IMR-90 (cell line): ENCODE data around the gene HS6ST3. TPM values are rescaled to one million over a fixed set of nuclear protein-coding genes. Genes with fewer than 3 reads are reported as not detected.

ENCODE experiments used
- ATAC-seq: fragments of 200-7000 bp; cut with Tn5 transposase; 2 replicates; pipeline ENCODE4 v1.9.1; 2020; ENCODE audit warnings: low read depth, mild to moderate bottlenecking, moderate library complexity
- BruUV-seq: library from RNA; stranded (reverse); fragments of 400-500 nt; replicated peaks from 2 replicates; lab custom pipeline; 2021; lab: Mats Ljungman, UMichigan
- CTCF ChIA-PET: fragments of 300-600 bp; formaldehyde crosslinking; extraction: SDS; loops from one replicate; lab custom pipeline; 2021; ENCODE audit warnings: antibody characterized with exemption; lab: Yijun Ruan, JAX
- POLR2A ChIA-PET: fragments of 300-600 bp; sonication (Branson Sonifier 250); formaldehyde crosslinking; loops from one replicate; lab custom pipeline; 2022; ENCODE audit warnings: antibody characterized with exemption; ENCODE audit not compliant: unreplicated experiment; lab: Charles Lee
- DNase-seq: peaks from one replicate; pipeline ENCODE4 v3.0.0; 2013
- H2AFZ ChIP-seq: replicated peaks from 2 replicates; pipeline ENCODE3; 2013; ENCODE audit warnings: low read length, mild to moderate bottlenecking; ENCODE audit not compliant: poor library complexity
- H2AK5ac ChIP-seq: 2 replicates; pipeline ENCODE4 v1.6.1; 2013; ENCODE audit warnings: low read depth, low read length, inconsistent platforms
- H2AK9ac ChIP-seq: replicated peaks from 2 replicates; pipeline ENCODE3; 2013; ENCODE audit warnings: mild to moderate bottlenecking, low read depth, low read length, moderate library complexity; ENCODE audit not compliant: poor library complexity
- H2BK120ac ChIP-seq: 2 replicates; pipeline ENCODE4 v1.6.1; 2013; ENCODE audit warnings: low read depth, low read length, inconsistent platforms
- H2BK15ac ChIP-seq: 3 replicates; pipeline ENCODE4 v1.6.1; 2013; ENCODE audit warnings: low read depth, low read length, inconsistent platforms
- H2BK20ac ChIP-seq: 2 replicates; pipeline ENCODE4 v1.6.1; 2013; ENCODE audit warnings: low read depth, mild to moderate bottlenecking, inconsistent platforms, low read length, moderate library complexity
- H2BK5ac ChIP-seq: 2 replicates; pipeline ENCODE4 v1.6.1; 2013; ENCODE audit warnings: mild to moderate bottlenecking, low read depth, low read length, inconsistent platforms; ENCODE audit not compliant: poor library complexity, severe bottlenecking
- H3K14ac ChIP-seq: replicated peaks from 2 replicates; pipeline ENCODE4 v1.6.1; 2013; ENCODE audit warnings: low read depth, low read length, inconsistent platforms
- H3K18ac ChIP-seq: 2 replicates; pipeline ENCODE4 v1.6.1; 2013; ENCODE audit warnings: low read depth, low read length, control low read depth
- H3K23ac ChIP-seq: 2 replicates; pipeline ENCODE4 v1.6.1; 2013; ENCODE audit warnings: low read depth, low read length, inconsistent platforms
- H3K27ac ChIP-seq: 2 replicates; pipeline ENCODE4 v1.5.1; 2013; ENCODE audit warnings: mild to moderate bottlenecking, control low read depth, low read length; ENCODE audit not compliant: insufficient read depth
- H3K27me3 ChIP-seq: 2 replicates; pipeline ENCODE4 v1.6.1; 2013; ENCODE audit warnings: low read length; ENCODE audit not compliant: control insufficient read depth, insufficient read depth
- H3K36me3 ChIP-seq: 2 replicates; pipeline ENCODE4 v1.6.1; 2013; ENCODE audit warnings: low read length, mixed read lengths; ENCODE audit not compliant: control insufficient read depth, insufficient read depth
- H3K4ac ChIP-seq: 2 replicates; pipeline ENCODE4 v1.6.1; 2013; ENCODE audit warnings: low read depth, low read length, inconsistent platforms
- H3K4me1 ChIP-seq: 2 replicates; pipeline ENCODE4 v1.6.1; 2013; ENCODE audit warnings: low read length, mixed read lengths; ENCODE audit not compliant: control insufficient read depth, insufficient read depth
- H3K4me2 ChIP-seq: 2 replicates; pipeline ENCODE4 v1.6.1; 2013; ENCODE audit warnings: low read depth, mild to moderate bottlenecking, control low read depth, low read length, moderate library complexity
- H3K4me3 ChIP-seq: 2 replicates; pipeline ENCODE4 v1.5.1; 2013; ENCODE audit warnings: low read depth, mild to moderate bottlenecking, control low read depth, low read length, moderate library complexity; ENCODE audit not compliant: insufficient read depth
- H3K56ac ChIP-seq: 2 replicates; pipeline ENCODE4 v1.6.1; 2013; ENCODE audit warnings: low read length, inconsistent platforms; ENCODE audit not compliant: insufficient read depth; ENCODE audit errors: extremely low read depth
- H3K79me1 ChIP-seq, 2 experiments: 2 replicates each; pipeline ENCODE4 v1.6.1; 2013; ENCODE audit warnings: low read length in 2 of 2, inconsistent platforms in 1 of 2, low read depth in 1 of 2
- H3K9ac ChIP-seq: 2 replicates; pipeline ENCODE4 v1.6.1; 2013; ENCODE audit warnings: low read depth, low read length, control low read depth
- H3K9me1 ChIP-seq: 2 replicates; pipeline ENCODE4 v1.6.1; 2013; ENCODE audit warnings: low read length, inconsistent platforms; ENCODE audit not compliant: insufficient read depth
- H3K9me3 ChIP-seq: 2 replicates; pipeline ENCODE4 v1.6.1; 2013; ENCODE audit warnings: low read length; ENCODE audit not compliant: control insufficient read depth, insufficient read depth
- H4K20me1 ChIP-seq: 2 replicates; pipeline ENCODE4 v1.6.1; 2013; ENCODE audit warnings: low read length, inconsistent platforms; ENCODE audit not compliant: insufficient read depth
- H4K5ac ChIP-seq: 2 replicates; pipeline ENCODE4 v1.6.1; 2013; ENCODE audit warnings: mild to moderate bottlenecking, low read depth, low read length, control low read depth
- H4K8ac ChIP-seq, 2 experiments: 2 replicates each; pipeline ENCODE4 v1.6.1; 2013; ENCODE audit warnings: low read depth in 2 of 2, low read length in 2 of 2, control low read depth in 1 of 2, inconsistent platforms in 1 of 2
- H4K91ac ChIP-seq: 2 replicates; pipeline ENCODE4 v1.6.1; 2013; ENCODE audit warnings: low read depth, low read length, inconsistent platforms; ENCODE audit not compliant: insufficient read depth
- BHLHE40 ChIP-seq: fragments of 150-350 bp; IDR thresholded peaks from 2 replicates; pipeline ENCODE4 v1.6.1; 2016; ENCODE audit warnings: mild to moderate bottlenecking, low read depth, low read length
- RCOR1 ChIP-seq: IDR thresholded peaks from 2 replicates; pipeline ENCODE4 v1.6.1; 2012; ENCODE audit warnings: mild to moderate bottlenecking, low read length, improper control_type of control experiment; ENCODE audit not compliant: insufficient replicate concordance
- WGBS, 2 experiments: methylation state at CpG; one replicate each; pipeline versions ENCODE4 v1.1.5 to v1.1.7; 2013; ENCODE audit warnings: missing lambda C conversion rate in 2 of 2; ENCODE audit not compliant: insufficient read length in 1 of 2; ENCODE audit errors: extremely low coverage in 2 of 2; 5-methylcytosine and 5-hydroxymethylcytosine counted together
- dilution Hi-C: fragments of 300-500 bp; cut with HindIII; formaldehyde crosslinking; loops from one replicate; pipeline ENCODE4 v1.14.3; 2018; ENCODE audit warnings: low sequenced_read_pairs; ENCODE audit not compliant: unreplicated experiment
- in situ Hi-C: fragments of 300-500 bp; cut with MboI; formaldehyde crosslinking; loops from 3 replicates; pipeline ENCODE4 v1.14.3; 2019; ENCODE audit warnings: low sequenced_read_pairs, inconsistent platforms, mixed read lengths
- intact Hi-C: fragments of 100-400 bp; cut with micrococcal nuclease; formaldehyde crosslinking; loops from 2 replicates; pipeline ENCODE4 v1.10.0; 2022
- polyA plus RNA-seq, 3 experiments: library from polyadenylated mRNA; depleted of rRNA; stranded (reverse); fragments of >200 nt; gene quantifications; 2 replicates each; pipeline ENCODE4 v1.2.3, GENCODE V29; 2012; ENCODE audit warnings: low replicate concordance in 1 of 3
- total RNA-seq: library from RNA; depleted of rRNA; stranded (reverse); fragments of >200 nt; gene quantifications from 2 replicates; pipeline ENCODE4 v1.2.3, GENCODE V29; 2012
- TF ChIP-seq, protein P1 (sequence below): fragments of 150-350 bp; IDR thresholded peaks from 2 replicates; pipeline ENCODE4 v1.6.1; 2016; ENCODE audit warnings: low read depth, mild to moderate bottlenecking, low read length, moderate library complexity, borderline replicate concordance
- TF ChIP-seq, protein P2 (sequence below): fragments of 150-350 bp; IDR thresholded peaks from 2 replicates; pipeline ENCODE4 v1.6.1; 2017; ENCODE audit warnings: mild to moderate bottlenecking, antibody characterized with exemption, low read length, low read depth

Gene HS6ST3
- total and polyA plus RNA-seq, 2 of the 4 experiments (the other 2 are of a cell fraction): not detected

- DNase-seq (no peak), ATAC-seq (no peak)
- H3K23ac ChIP-seq: no peak overlapping the region
- ChIA-PET POLR2A (no interaction called here), CTCF (no interaction called here)
- dilution Hi-C loops (no loop called here), in situ Hi-C loops (no loop called here), intact Hi-C loops (no loop called here)
- no peak overlapping the region for H2AFZ ChIP-seq
- H2AK9ac ChIP-seq: no peak overlapping the region
- no peak overlapping the region for H2BK120ac ChIP-seq
- no peak overlapping the region for H3K9ac ChIP-seq
- H3K4me3 ChIP-seq: no peak overlapping the region
- no peak overlapping the region for H4K8ac ChIP-seq
- H3K4ac ChIP-seq: no peak overlapping the region
- H2BK20ac ChIP-seq: no peak overlapping the region
- no peak overlapping the region for H3K18ac ChIP-seq
- no peaks in the 10 kb centered on the region for H3K9me1 ChIP-seq
- no peak overlapping the region for H3K27ac ChIP-seq
- BruUV-seq: no TSS peak
- no peaks in the 10 kb centered on the region for H3K79me1 ChIP-seq
- TF ChIP-seq RCOR1: no peak
- TF ChIP-seq, protein P1, sequence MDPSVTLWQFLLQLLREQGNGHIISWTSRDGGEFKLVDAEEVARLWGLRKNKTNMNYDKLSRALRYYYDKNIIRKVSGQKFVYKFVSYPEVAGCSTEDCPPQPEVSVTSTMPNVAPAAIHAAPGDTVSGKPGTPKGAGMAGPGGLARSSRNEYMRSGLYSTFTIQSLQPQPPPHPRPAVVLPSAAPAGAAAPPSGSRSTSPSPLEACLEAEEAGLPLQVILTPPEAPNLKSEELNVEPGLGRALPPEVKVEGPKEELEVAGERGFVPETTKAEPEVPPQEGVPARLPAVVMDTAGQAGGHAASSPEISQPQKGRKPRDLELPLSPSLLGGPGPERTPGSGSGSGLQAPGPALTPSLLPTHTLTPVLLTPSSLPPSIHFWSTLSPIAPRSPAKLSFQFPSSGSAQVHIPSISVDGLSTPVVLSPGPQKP: no peak
- TF ChIP-seq BHLHE40: no peak
- TF ChIP-seq, protein P2, sequence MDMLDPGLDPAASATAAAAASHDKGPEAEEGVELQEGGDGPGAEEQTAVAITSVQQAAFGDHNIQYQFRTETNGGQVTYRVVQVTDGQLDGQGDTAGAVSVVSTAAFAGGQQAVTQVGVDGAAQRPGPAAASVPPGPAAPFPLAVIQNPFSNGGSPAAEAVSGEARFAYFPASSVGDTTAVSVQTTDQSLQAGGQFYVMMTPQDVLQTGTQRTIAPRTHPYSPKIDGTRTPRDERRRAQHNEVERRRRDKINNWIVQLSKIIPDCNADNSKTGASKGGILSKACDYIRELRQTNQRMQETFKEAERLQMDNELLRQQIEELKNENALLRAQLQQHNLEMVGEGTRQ: no peak
- H3K27me3 ChIP-seq: no peaks in the 10 kb centered on the region
- H3K4me1 ChIP-seq: no peaks in the 10 kb centered on the region
- no peak overlapping the region for H2AK5ac ChIP-seq
- H4K91ac ChIP-seq: no peak overlapping the region
- H4K20me1 ChIP-seq: no peaks in the 10 kb centered on the region
- H3K56ac ChIP-seq: no peak overlapping the region
- H3K4me2 ChIP-seq: no peak overlapping the region
- no peaks in the 10 kb centered on the region for H3K36me3 ChIP-seq
- H4K5ac ChIP-seq: no peak overlapping the region
- H2BK5ac ChIP-seq: no peak overlapping the region
- H2BK15ac ChIP-seq: no peak overlapping the region
- no peak overlapping the region for H3K14ac ChIP-seq
- no peaks in the 10 kb centered on the region for H3K9me3 ChIP-seq
- no CpG with 5 or more reads among the region's 2 CpGs for WGBS, 2 experiments
These were observed 705.8 kb downstream of the HS6ST3 start for GRCh38 chr13:96795670-96796069.
